Fibroblast of villous mesenchyme (primary cell): ENCODE data around the gene GOSR1. TPM values are rescaled to one million over a fixed set of nuclear protein-coding genes. Genes with fewer than 3 reads are reported as not detected.
A peak's percentile ranks its signal among the peaks of the same experiment; 100 is the strongest.
"Not testable (repeated sequence)": the region's sequence is repeated elsewhere in the genome, so short reads cannot be mapped to it uniquely, and the experiment has no call there.

ENCODE experiments used
- DNase-seq: peaks from one replicate; pipeline ENCODE4 v3.0.0-alpha.2; 2010; ENCODE audit warnings: low read depth
- H3K4me3 ChIP-seq: 2 replicates; pipeline ENCODE4 v1.5.1; 2011; ENCODE audit warnings: low read depth, mild to moderate bottlenecking, low read length
- total RNA-seq: library from RNA; depleted of rRNA; stranded (reverse); fragments of >200 nt; gene quantifications from 2 replicates; pipeline ENCODE4 v1.2.3, GENCODE V29; 2012
- TF ChIP-seq, protein P1 (sequence below): IDR thresholded peaks from 2 replicates; pipeline ENCODE4 v1.5.1; 2012; ENCODE audit warnings: low read depth, mild to moderate bottlenecking, low read length; ENCODE audit not compliant: insufficient read depth

The GOSR1 gene
- total RNA-seq, 1 donor: 35.0 TPM

- TF ChIP-seq, protein P1, sequence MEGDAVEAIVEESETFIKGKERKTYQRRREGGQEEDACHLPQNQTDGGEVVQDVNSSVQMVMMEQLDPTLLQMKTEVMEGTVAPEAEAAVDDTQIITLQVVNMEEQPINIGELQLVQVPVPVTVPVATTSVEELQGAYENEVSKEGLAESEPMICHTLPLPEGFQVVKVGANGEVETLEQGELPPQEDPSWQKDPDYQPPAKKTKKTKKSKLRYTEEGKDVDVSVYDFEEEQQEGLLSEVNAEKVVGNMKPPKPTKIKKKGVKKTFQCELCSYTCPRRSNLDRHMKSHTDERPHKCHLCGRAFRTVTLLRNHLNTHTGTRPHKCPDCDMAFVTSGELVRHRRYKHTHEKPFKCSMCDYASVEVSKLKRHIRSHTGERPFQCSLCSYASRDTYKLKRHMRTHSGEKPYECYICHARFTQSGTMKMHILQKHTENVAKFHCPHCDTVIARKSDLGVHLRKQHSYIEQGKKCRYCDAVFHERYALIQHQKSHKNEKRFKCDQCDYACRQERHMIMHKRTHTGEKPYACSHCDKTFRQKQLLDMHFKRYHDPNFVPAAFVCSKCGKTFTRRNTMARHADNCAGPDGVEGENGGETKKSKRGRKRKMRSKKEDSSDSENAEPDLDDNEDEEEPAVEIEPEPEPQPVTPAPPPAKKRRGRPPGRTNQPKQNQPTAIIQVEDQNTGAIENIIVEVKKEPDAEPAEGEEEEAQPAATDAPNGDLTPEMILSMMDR: peak; percentile 3
- DNase-seq: no peak
- H3K4me3 ChIP-seq: no peak overlapping the region
Measured at GRCh38 chr17:30565073-30565935, 88.1 kb downstream of the GOSR1 start.

GRCh38 chr17:30566104-30566503 lies 88.9 kb downstream of the GOSR1 start:
- DNase-seq, H3K4me3 ChIP-seq: not testable (repeated sequence)

DNA sequence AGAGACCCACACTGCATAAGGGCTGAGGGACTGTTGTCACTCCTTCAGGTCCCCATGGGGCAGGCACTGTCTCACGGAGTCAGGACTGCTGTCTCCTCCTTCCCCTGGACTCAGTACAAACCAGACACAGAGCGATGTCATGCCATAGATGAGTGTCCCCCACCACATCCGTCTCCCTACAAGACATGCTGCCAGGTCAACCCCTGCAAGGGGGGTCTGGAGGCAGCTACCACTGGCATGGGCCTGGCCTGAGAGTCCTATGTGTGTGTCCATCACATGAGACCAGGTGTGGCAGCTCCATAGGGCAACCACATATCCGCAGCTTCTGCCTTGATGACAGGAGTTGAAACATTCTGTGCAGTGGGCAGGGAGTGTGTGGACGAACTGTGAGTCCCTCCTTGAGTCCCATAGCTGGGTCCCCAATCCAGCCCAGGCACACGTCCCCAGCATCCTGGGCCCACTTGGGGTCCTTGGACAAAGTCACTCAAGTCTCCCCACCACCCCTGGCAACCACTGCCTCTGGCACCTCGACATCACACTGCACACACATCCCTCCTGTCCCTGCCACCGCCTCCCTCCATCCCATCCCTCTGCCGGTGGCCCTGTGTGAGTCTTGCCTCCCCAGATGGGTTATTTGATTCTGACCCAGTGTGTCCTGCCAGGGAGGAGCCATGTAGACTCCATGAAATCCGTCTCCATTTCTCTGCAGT lies 89.5 kb downstream of the GOSR1 start:
- not testable (repeated sequence) for H3K4me3 ChIP-seq

DNA sequence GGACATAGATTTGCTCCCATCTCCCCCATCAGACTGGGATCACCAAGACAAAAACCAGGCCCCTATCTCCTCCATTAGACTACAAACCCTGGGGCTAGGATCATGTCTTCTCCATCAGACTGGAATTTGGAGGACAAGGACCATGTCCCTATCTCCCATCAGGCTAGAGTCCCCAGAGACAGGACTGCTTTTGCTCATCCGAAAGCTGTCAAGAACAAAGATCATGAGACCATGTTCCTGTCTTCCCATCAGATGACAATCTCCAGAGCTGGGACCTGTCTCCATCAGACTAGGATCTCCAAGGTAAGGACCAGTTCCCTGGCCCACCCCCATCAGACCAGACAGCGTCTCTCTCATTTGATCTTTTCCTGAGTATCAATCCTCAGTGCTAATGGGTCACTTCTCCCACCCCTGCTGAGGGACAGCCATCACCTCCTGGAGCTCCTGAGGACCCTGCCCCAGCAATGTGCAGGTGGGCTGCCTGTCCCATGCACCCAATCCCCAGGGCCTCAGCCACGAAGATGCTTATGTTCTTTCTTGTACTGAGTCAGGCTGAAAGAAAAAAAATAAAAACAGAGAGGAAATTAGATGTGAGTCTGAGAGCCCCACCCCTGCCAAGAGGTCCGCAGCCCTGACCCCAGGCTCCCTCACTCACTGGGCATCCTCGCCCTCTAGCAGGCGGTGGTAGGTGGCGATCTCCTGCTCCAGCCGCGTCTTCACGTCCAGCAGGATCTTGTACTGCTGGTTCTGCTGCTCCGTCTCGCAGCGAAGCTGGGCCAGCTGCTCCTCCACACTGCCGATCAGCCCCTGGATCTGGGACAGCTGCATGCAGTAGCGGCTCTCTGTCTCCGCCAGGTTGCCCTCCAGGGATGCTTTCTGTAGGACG lies 90.3 kb downstream of the GOSR1 start:
- TF ChIP-seq, protein P1: no peak
- DNase-seq: no peak
- H3K4me3 ChIP-seq: no peak overlapping the region

More for the DNA sequence above, 89.5 kb downstream of the GOSR1 start:
- not testable (repeated sequence) for DNase-seq

DNA sequence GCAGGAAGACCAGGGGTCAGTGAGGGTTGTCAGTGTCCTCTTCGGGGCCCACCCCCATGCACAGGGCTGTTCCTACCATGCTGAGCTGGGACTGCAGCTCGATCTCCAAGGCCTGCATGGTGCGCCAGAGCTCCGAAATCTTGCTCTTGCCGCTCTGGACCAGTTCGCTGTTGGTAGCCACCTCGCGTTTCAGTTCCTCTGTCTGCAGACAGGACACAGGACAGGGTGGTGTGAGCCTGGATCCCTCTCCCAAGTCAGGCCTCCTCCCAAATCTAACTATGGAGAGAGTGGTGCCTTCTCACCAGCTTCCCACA lies 90.9 kb downstream of the GOSR1 start:
- no peak for DNase-seq
- no peak overlapping the region for H3K4me3 ChIP-seq
- TF ChIP-seq, protein P1: no peak

DNA sequence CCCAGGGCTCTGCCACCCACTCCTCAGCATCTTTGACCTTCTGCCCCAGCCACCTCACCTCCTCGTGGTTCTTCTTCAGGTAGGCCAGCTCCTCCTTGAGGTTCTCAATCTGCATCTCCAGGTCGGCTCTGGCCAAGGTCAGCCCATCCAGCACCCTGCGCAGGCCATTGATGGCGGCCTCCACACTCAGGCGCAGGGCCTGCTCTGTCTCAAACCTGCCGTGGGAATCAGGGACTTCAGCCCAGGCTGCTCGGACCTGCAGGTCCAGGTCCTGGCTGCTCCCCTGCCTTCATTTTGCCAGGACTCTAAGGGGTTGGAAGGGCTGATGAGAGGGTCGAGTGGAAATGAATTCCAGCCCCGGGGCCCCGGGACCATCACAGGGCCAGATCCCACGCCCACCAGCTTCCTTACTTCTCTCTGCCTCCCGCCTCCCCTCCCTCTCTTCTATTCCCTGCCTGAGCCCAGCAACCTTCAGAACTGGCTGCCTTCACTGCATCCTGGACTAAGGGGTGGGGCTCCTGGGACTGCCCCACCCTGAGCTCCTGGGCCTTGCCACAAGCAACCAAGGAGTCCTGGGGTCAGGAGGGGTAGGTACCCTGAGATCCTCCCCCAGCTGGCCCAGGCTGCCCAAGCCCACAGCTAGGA lies 92.4 kb downstream of the GOSR1 start:
- H3K4me3 ChIP-seq, DNase-seq: not testable (repeated sequence)

- no peak overlapping the region for H3K4me3 ChIP-seq
- no peak for DNase-seq
- TF ChIP-seq, protein P1: no peak
Measured at GRCh38 chr17:30570191-30570590, 93.0 kb downstream of the GOSR1 start.
